Fibroblast of pulmonary artery (primary cell): Measurements from ENCODE around the gene TSPAN10.

Source experiments
- DNase-seq: peaks from one replicate; pipeline ENCODE4 v3.0.0-alpha.2; 2010; ENCODE audit warnings: low read depth
- H3K4me3 ChIP-seq: replicated peaks from 2 replicates; pipeline ENCODE4 v1.5.1; 2011; ENCODE audit warnings: low read depth, mild to moderate bottlenecking, control low read depth, low read length, moderate library complexity
- CTCF ChIP-seq: IDR thresholded peaks from 2 replicates; pipeline ENCODE4 v1.5.1; 2011; ENCODE audit warnings: mild to moderate bottlenecking, control low read depth, low read length, inconsistent platforms; ENCODE audit errors: missing control alignments

The TSPAN10 gene

GRCh38 chr17:81693509-81694210, 56.7 kb downstream of the TSPAN10 start:
- H3K4me3 ChIP-seq = no peak overlapping the region
- TF ChIP-seq CTCF = no peak
- DNase-seq = no peak

- DNase-seq = no peak
- TF ChIP-seq CTCF = no peak
- no peak overlapping the region for H3K4me3 ChIP-seq
Observed at GRCh38 chr17:81694810-81695209, 57.8 kb downstream of the TSPAN10 start.

GRCh38 chr17:81695211-81695610, 58.2 kb downstream of the TSPAN10 start:
- no peak for DNase-seq

GRCh38 chr17:81695801-81696200, 58.8 kb downstream of the TSPAN10 start:
- no peak for TF ChIP-seq CTCF
- no peak for DNase-seq
- H3K4me3 ChIP-seq = no peak overlapping the region

More at GRCh38 chr17:81695211-81695610, 58.2 kb downstream of the TSPAN10 start:
- no peak for TF ChIP-seq CTCF
- H3K4me3 ChIP-seq = no peak overlapping the region

- no peak for DNase-seq
Observed at GRCh38 chr17:81696218-81696941, 59.4 kb downstream of the TSPAN10 start.

GRCh38 chr17:81697261-81698044, 60.5 kb downstream of the TSPAN10 start:
- no peak for DNase-seq
- no peak for TF ChIP-seq CTCF
- H3K4me3 ChIP-seq = no peak overlapping the region

More at GRCh38 chr17:81696218-81696941, 59.4 kb downstream of the TSPAN10 start:
- TF ChIP-seq CTCF = no peak
- no peak overlapping the region for H3K4me3 ChIP-seq
